Subcutaneous abdominal adipose tissue (tissue), 5 donors: ENCODE data around the gene C1orf159.

Experiments
- H3K27ac ChIP-seq: one replicate; pipeline ENCODE4 v1.7.0; 2013; ENCODE audit warnings: low read depth, mild to moderate bottlenecking, inconsistent platforms, low read length, moderate library complexity
- H3K27me3 ChIP-seq, 5 donors: one replicate each; pipeline ENCODE4 v1.7.0; 2013; ENCODE audit warnings: low read length in 5 of 5, inconsistent platforms in 1 of 5; ENCODE audit not compliant: control insufficient read depth in 5 of 5, insufficient read depth in 4 of 5
- H3K36me3 ChIP-seq, 5 donors: one replicate each; pipeline ENCODE4 v1.7.0; 2013; ENCODE audit warnings: low read length in 5 of 5; ENCODE audit not compliant: control insufficient read depth in 5 of 5, insufficient read depth in 5 of 5
- H3K4me1 ChIP-seq, 5 donors: one replicate each; pipeline ENCODE4 v1.7.0; 2013; ENCODE audit warnings: low read length in 5 of 5, mild to moderate bottlenecking in 3 of 5, moderate library complexity in 1 of 5; ENCODE audit not compliant: control insufficient read depth in 5 of 5, insufficient read depth in 5 of 5
- H3K4me3 ChIP-seq, 5 donors: one replicate each; pipeline ENCODE4 v1.7.0; 2013; ENCODE audit warnings: low read length in 5 of 5, low read depth in 1 of 5
- H3K9ac ChIP-seq, 5 donors: one replicate each; pipeline ENCODE4 v1.7.0; 2013; ENCODE audit warnings: low read length in 5 of 5, mild to moderate bottlenecking in 4 of 5, moderate library complexity in 3 of 5
- H3K9me3 ChIP-seq, 5 donors: one replicate each; pipeline ENCODE4 v1.7.0; 2013; ENCODE audit warnings: low read length in 5 of 5; ENCODE audit not compliant: control insufficient read depth in 5 of 5
- donor health status: healthy.
- donor health status: healthy.
- donor health status: healthy.
- donor health status: healthy.
- donor health status: healthy.

Gene C1orf159

DNA sequence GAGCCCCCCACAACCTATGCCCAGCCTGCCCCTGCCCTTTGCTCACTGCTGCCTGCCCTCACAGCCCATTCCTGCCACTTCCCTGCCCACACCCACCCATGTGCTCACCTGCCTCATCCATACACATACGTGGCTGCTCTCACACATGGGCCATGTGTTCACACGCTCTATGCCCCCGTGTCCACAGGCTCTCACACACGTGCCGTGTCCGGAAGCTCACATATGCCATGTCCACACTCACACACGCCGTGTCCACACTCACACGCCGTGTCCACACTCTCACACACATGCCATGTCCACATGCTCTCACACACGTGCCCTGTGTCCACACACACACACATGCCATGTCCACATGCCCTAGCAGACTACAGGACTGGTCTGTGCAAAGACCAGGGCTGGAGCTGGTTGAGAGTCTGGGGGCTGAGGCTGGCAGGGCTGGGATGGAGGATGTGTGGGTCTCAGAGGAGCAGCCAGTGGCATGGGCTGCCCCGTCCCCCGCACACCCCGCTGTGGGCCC is 41.2 kb downstream of the C1orf159 start:
- H3K9me3 ChIP-seq = no peaks in the 10 kb centered on the region
- peaks cover 4 to 6% (median 5%) of the 10 kb centered on the region in 5 donors for H3K4me1 ChIP-seq
- no peaks in the 10 kb centered on the region for H3K36me3 ChIP-seq
- H3K4me3 ChIP-seq = no peak overlapping the region
- H3K9ac ChIP-seq = no peak overlapping the region
- peaks cover 18 to 39% (median 36%) of the 10 kb centered on the region in 5 donors for H3K27me3 ChIP-seq
- H3K27ac ChIP-seq = no peak overlapping the region

- Histone ChIP-seq H3K4me1 (peaks cover 2 to 8% (median 7%) of the 10 kb centered on the region in 5 donors), H3K9me3 (no peaks in the 10 kb centered on the region), H3K4me3 (no peak within 1 kb of the TSS), H3K36me3 (no peaks in the 10 kb centered on the region), H3K27me3 (peaks cover 23 to 44% (median 43%) of the 10 kb centered on the region in 5 donors), H3K9ac (no peak within 1 kb of the TSS), H3K27ac (no peak within 1 kb of the TSS)
These were observed 41.9 kb downstream of the C1orf159 start, which contains the start of gene RNF223 for GRCh38 chr1:1073743-1074587. Gene RNF223, minus strand, starts transcription at chr1:1074306. Its CDS starts 1,740 bp downstream, at chr1:1072566.

GRCh38 chr1:1072849-1073742 is 42.8 kb downstream of the C1orf159 start:
- peaks cover 2 to 14% (median 7%) of the 10 kb centered on the region in 5 donors for H3K4me1 ChIP-seq
- H3K27me3 ChIP-seq = peaks cover 23 to 48% (median 46%) of the 10 kb centered on the region in 5 donors
- H3K4me3 ChIP-seq = no peak overlapping the region
- no peak overlapping the region for H3K9ac ChIP-seq
- H3K27ac ChIP-seq = no peak overlapping the region
- H3K36me3 ChIP-seq = no peaks in the 10 kb centered on the region
- H3K9me3 ChIP-seq = no peaks in the 10 kb centered on the region

DNA sequence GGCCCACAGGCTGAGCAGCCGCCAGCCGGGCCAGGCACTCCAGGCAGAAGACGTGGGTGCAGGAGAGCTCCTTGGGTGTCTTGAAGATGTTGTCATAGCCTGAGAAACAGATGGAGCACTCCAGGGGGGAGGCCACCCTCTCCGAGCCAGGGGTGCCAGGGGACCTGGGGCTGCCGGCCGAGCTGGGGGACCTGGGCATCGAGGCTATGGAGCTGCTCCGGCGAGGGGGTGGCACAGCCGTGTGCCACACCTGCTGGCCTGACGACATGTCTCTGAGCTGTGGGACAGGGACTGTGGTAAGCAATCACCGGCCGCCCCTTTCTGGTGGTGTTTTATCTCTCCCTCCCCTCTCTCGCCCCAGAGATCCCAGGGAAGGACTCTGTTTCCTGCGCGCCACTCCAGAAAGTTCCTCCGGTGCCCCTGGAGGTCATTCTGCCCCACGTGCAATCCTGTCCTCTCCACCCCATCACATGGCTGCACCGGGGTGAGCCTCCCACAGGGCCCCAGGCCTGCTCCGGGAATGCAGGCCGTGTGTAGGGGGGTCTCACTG is 43.5 kb downstream of the C1orf159 start:
- peaks cover 26 to 55% (median 53%) of the 10 kb centered on the region in 5 donors for H3K27me3 ChIP-seq
- no peaks in the 10 kb centered on the region for H3K9me3 ChIP-seq
- H3K27ac ChIP-seq = no peak overlapping the region
- H3K9ac ChIP-seq = no peak overlapping the region
- no peak overlapping the region for H3K4me3 ChIP-seq
- H3K4me1 ChIP-seq = peaks cover 2 to 18% (median 10%) of the 10 kb centered on the region in 5 donors
- no peaks in the 10 kb centered on the region for H3K36me3 ChIP-seq

- peaks cover 30 to 61% (median 57%) of the 10 kb centered on the region in 5 donors for H3K27me3 ChIP-seq
- H3K4me1 ChIP-seq = peaks cover 2 to 18% (median 10%) of the 10 kb centered on the region in 5 donors
- no peaks in the 10 kb centered on the region for H3K36me3 ChIP-seq
- H3K9ac ChIP-seq = no peak overlapping the region
- H3K4me3 ChIP-seq = no peak overlapping the region
- no peaks in the 10 kb centered on the region for H3K9me3 ChIP-seq
- no peak overlapping the region for H3K27ac ChIP-seq
These were observed 44.2 kb downstream of the C1orf159 start for GRCh38 chr1:1071486-1072298.

DNA sequence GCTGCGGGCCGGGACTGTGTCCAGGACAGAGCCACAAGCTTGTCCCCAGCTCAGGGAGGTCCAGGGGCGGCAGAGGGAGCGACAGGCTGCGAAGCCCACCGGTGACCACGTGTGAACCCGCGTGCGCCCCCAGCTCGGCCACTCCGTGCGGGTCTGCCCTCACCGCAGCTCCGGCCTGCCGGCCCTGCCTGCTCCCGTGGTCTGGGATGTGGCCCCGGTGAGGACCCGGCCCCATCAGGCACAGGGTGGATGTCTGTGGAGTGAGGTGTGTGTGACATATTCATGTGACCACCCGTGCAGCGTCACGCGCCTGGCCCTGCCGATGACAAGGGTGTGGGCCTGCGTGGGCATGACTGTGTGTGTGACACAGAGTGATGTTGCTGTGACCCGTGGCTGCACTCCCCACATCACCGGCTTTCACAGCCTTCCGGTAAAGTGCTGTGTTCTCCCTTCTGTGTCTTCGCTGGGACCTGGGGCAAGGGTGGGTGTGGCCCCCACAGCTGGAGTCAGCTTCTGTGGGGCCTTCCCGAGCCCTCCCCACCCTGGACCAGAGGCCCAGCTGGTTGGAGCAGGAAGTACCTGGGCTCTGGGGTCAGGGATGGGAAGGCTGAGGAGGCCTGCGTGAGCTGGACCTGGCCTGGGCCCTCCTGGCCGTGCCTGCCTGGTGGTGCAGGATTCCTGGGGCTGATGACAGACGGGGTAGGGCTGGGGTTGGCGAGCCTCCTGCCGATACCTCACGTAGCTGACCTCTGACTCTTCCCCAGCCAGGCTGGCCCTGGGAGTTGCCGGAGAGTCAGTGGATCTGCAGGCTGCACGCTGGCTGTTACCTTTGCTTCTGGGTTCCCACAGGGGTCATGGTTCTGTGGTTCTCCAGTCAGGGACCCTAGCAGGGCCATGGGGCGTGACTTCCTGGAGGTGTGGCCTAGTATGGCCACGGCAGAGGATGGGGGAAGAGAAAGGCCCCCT is 45.9 kb downstream of the C1orf159 start:
- Histone ChIP-seq H3K27ac (no peak overlapping the region), H3K36me3 (no peaks in the 10 kb centered on the region), H3K27me3 (peaks cover 32 to 67% (median 55%) of the 10 kb centered on the region in 5 donors), H3K9ac (no peak overlapping the region), H3K4me1 (peaks cover 2 to 18% (median 10%) of the 10 kb centered on the region in 5 donors), H3K9me3 (no peaks in the 10 kb centered on the region), H3K4me3 (no peak overlapping the region)

DNA sequence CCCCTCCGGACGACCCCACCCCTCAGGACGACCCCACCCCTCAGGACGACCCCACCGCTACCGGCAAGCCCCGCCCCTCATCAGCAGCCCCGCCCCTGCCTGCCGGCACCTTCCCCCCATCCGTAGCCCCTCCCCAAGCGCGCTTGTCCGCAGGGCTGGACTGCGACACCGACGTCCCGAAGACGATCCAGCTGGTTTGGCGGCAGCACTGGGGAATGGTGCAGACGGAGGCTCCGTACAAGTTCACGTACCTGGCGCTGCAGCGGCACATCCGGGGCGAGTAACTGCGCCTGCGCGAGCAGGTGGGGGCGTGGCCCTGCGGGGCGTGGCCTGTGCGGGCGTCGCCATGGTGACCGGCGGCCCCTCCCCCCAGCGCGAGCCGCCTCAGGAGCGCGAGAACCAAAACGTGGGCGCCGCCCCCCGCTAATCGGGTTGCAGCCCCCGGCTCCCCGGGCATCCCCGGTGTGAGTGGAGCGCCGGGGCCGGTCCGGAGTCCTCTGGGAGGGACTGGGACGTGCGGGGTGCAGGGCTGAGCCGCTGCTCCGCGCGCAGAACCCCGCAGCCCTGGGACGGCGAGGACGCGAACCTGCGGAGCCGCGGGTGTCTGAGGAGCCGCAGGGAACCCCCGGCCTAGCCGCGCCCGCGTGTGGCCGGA is 46.7 kb downstream of the C1orf159 start:
- peak overlapping the region in 3 of 5 donors; percentile 58 to 66 (median 65) for H3K4me3 ChIP-seq
- no peak overlapping the region for H3K9ac ChIP-seq
- no peak overlapping the region for H3K27ac ChIP-seq
- H3K36me3 ChIP-seq = no peaks in the 10 kb centered on the region
- no peaks in the 10 kb centered on the region for H3K9me3 ChIP-seq
- peaks cover 29 to 62% (median 52%) of the 10 kb centered on the region in 5 donors for H3K27me3 ChIP-seq
- H3K4me1 ChIP-seq = peaks cover 0 to 18% (median 11%) of the 10 kb centered on the region in 5 donors

DNA sequence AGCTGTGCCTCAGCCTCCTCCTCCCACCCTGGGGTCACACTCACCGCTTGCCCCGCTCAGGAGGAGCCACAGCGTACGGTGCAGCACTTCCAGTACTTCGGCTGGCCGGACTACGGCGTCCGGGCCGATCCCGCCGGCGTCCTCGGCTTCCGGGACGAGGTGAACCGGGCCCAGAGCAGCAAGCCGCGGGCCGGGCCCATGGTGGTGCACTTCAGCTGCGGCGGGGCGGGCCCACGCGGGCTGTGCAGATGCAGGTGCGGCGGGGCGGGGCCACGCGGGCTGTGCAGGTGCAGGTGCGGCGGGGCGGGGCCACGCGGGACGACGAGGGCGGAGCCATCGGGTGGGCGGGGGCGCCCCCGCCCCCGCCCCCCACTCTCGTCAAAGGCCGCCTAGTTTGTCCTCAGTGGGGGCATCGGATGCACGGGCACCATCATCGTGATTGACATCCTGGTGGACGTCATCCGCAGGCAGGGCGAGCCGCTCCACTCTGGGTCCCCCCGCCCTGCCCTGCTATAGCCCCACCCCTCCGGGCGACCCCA is 47.3 kb downstream of the C1orf159 start:
- Histone ChIP-seq H3K27me3 (peaks cover 31 to 60% (median 54%) of the 10 kb centered on the region in 5 donors), H3K27ac (no peak overlapping the region)

More for the DNA sequence above, 47.3 kb downstream of the C1orf159 start:
- Histone ChIP-seq H3K9me3 (no peaks in the 10 kb centered on the region), H3K36me3 (no peaks in the 10 kb centered on the region), H3K9ac (no peak overlapping the region), H3K4me3 (peak overlapping the region in 1 of 5 donors; percentile 16), H3K4me1 (peaks cover 0 to 24% (median 15%) of the 10 kb centered on the region in 5 donors)
